Measurements from ENCODE around the gene FXR2.
"Not testable (repeated sequence)": the region's sequence is repeated elsewhere in the genome, so short reads cannot be mapped to it uniquely, and the experiment has no call there.

The FXR2 gene

GRCh38 chr17:7631398-7632380, 17.0 kb upstream of the FXR2 start:
- DNase-seq: no peak
- intact Hi-C loops (cut with DNase I): no loop called here

GRCh38 chr17:7629939-7630571, 15.4 kb upstream of the FXR2 start, which contains the start of gene SHBG:
Gene SHBG (plus strand): TSS chr17:7630135. CDS start chr17:7630173, 38 bp downstream.
- no peak for DNase-seq
- intact Hi-C loops (cut with DNase I): loop anchor here (5.0 kb wide), 1 partner anchor 57 kb away; the partner anchor contains the start of genes TP53 and WRAP53

- peak; percentile 87 to 98 (median 96) for DNase-seq
- intact Hi-C loops (cut with DNase I): loop anchor here (5.0 kb wide), 1 partner anchor 60 kb away; the partner anchor contains the start of genes TP53 and WRAP53
Observed at GRCh38 chr17:7627250-7628121, 12.8 kb upstream of the FXR2 start, which contains the start of gene SAT2. Gene SAT2 (minus strand): TSS chr17:7627821. CDS start chr17:7627635, 186 bp downstream.

- intact Hi-C loops (cut with DNase I): loop anchor here (5.0 kb wide), 1 partner anchor 60 kb away; the partner anchor contains the start of genes TP53 and WRAP53
- peak in 1 of 42 donors; percentile 10 for DNase-seq
Observed at GRCh38 chr17:7626956-7627249, 12.2 kb upstream of the FXR2 start.

GRCh38 chr17:7626307-7626706, 11.6 kb upstream of the FXR2 start:
- intact Hi-C loops (cut with DNase I): loop anchor here (5.0 kb wide), 1 partner anchor 61 kb away; the partner anchor contains the start of genes TP53 and WRAP53
- DNase-seq: peak in 13 of 42 donors; percentile 11 to 52 (median 29)

GRCh38 chr17:7625749-7626148, 11.1 kb upstream of the FXR2 start:
- DNase-seq: not testable (repeated sequence)
- intact Hi-C loops (cut with DNase I): loop anchor here (5.0 kb wide), 1 partner anchor 62 kb away; the partner anchor contains the start of genes TP53 and WRAP53

- intact Hi-C loops (cut with DNase I): no loop called here
- no peak for DNase-seq
Observed at GRCh38 chr17:7623661-7624060, 9.0 kb upstream of the FXR2 start.

GRCh38 chr17:7620835-7621234, 6.1 kb upstream of the FXR2 start:
- intact Hi-C loops (cut with DNase I): no loop called here
- peak in 1 of 42 donors; percentile 17 for DNase-seq

GRCh38 chr17:7618608-7619007, 3.9 kb upstream of the FXR2 start:
- no peak for DNase-seq
- intact Hi-C loops (cut with DNase I): no loop called here

GRCh38 chr17:7615265-7615747, 609 bp upstream of the FXR2 start:
- DNase-seq: no peak
- intact Hi-C loops (cut with DNase I): no loop called here

- peak in 1 of 42 donors; percentile 5 for DNase-seq
- intact Hi-C loops (cut with DNase I): no loop called here
Observed at GRCh38 chr17:7613769-7614424, 800 bp downstream of the FXR2 start.

GRCh38 chr17:7612294-7612640, 2.4 kb downstream of the FXR2 start:
- no peak for DNase-seq
- intact Hi-C loops (cut with DNase I): no loop called here

- no peak for DNase-seq
- intact Hi-C loops (cut with DNase I): no loop called here
Observed at GRCh38 chr17:7611635-7612293, 2.9 kb downstream of the FXR2 start.

GRCh38 chr17:7610641-7611040, 4.1 kb downstream of the FXR2 start:
- intact Hi-C loops (cut with DNase I): no loop called here
- DNase-seq: no peak

- intact Hi-C loops (cut with DNase I): no loop called here
- DNase-seq: no peak
Observed at GRCh38 chr17:7606280-7606679, 8.4 kb downstream of the FXR2 start.

GRCh38 chr17:7597561-7597960, 17.1 kb downstream of the FXR2 start:
- intact Hi-C loops (cut with DNase I); DNase-seq: not testable (repeated sequence)

GRCh38 chr17:7593296-7593695, 21.4 kb downstream of the FXR2 start:
- intact Hi-C loops (cut with DNase I): no loop called here
- DNase-seq: no peak

Measured in head of caudate nucleus (tissue), 42 donors.